ENCODE measurements around the gene MC5R. TPM values are rescaled to one million over a fixed set of nuclear protein-coding genes. Genes with fewer than 3 reads are reported as not detected.

MC5R gene
- total RNA-seq, 4 donors from 2014 or later = 0.26 TPM; not detected in 3

DNA sequence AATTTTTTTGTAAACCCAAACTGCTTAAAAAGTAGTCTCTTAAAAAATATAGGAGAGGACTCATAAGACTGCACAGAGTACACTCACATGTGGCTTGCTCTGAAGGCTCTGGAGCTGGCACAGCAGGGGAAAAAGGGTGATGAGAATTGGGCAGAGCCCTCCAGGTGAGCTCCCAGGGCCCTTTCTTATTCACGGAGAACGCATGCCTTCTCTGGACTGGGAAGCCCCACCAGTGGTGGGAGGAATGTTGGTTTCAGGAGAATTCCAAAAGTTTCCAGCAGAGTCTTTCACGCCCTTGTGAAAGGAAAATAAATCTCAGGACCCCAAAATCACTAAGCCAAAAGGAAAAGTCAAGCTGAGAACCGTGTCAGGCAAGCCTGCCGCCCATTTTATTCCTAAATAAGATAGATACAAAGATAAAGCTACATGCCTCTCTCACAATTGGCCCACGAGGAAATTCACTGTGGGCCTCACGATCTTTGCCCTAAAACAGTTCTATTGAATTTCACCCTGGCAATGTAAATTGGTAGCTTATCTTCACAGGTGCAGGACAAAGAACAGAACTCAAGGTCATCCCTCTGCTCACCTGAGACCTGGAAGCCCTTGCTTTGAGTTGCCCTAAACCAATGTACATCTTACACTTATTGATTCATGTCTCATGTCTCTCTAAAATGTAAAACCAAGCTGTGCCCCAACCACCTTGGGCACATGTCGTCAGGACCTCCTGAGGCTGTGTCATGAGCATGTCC, 15.5 kb upstream of the MC5R start:
- no peak for DNase-seq (ENCODE audit: low spot score in 2 of 2)

DNA sequence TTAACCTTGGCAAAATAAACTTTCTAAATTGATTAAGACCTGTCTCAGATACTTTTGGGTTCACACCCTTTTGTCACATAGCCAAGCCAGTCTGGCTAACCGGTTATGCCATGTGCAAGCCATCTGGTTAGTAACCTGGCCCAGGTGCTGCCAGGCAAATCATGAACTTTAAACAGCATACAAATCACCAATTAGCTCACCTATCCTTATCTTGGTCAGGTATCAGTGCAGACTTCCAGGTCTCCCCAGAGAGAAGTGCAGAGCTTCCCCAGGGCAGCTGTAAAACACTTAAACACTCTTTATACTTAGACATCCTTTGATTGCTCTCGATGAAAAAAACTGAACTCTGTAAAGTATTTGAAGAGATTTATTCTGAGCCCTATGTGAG, 14.9 kb upstream of the MC5R start:
- TF ChIP-seq POLR2AphosphoS5 (IDR thresholded peaks at IDR 0.05) = no peak
- TF ChIP-seq EP300 (IDR thresholded peaks at IDR 0.05) = no peak
- TF ChIP-seq POLR2A (IDR thresholded peaks at IDR 0.05) = no peak
- peaks cover 14% of the 10 kb centered on the region for H3K4me1 ChIP-seq
- no peak overlapping the region for H3K27ac ChIP-seq
- no peaks in the 10 kb centered on the region for H3K9me3 ChIP-seq
- peaks cover 9% of the 10 kb centered on the region for H3K27me3 ChIP-seq
- 16% methylated on average over 2 of the region's 2 CpGs for WGBS
- no peak for DNase-seq (ENCODE audit: low spot score in 2 of 2)
- no peaks in the 10 kb centered on the region for H3K36me3 ChIP-seq
- no peak overlapping the region for H3K4me3 ChIP-seq

More for the DNA sequence above, 15.5 kb upstream of the MC5R start:
- H3K9me3 ChIP-seq = no peaks in the 10 kb centered on the region
- peaks cover 13% of the 10 kb centered on the region for H3K4me1 ChIP-seq
- H3K27me3 ChIP-seq = peaks cover 9% of the 10 kb centered on the region
- 59% methylated on average over 8 of the region's 8 CpGs for WGBS
- TF ChIP-seq POLR2A (IDR thresholded peaks at IDR 0.05) (no peak), POLR2AphosphoS5 (IDR thresholded peaks at IDR 0.05) (no peak), EP300 (IDR thresholded peaks at IDR 0.05) (no peak)
- TF ChIP-seq, protein P1, sequence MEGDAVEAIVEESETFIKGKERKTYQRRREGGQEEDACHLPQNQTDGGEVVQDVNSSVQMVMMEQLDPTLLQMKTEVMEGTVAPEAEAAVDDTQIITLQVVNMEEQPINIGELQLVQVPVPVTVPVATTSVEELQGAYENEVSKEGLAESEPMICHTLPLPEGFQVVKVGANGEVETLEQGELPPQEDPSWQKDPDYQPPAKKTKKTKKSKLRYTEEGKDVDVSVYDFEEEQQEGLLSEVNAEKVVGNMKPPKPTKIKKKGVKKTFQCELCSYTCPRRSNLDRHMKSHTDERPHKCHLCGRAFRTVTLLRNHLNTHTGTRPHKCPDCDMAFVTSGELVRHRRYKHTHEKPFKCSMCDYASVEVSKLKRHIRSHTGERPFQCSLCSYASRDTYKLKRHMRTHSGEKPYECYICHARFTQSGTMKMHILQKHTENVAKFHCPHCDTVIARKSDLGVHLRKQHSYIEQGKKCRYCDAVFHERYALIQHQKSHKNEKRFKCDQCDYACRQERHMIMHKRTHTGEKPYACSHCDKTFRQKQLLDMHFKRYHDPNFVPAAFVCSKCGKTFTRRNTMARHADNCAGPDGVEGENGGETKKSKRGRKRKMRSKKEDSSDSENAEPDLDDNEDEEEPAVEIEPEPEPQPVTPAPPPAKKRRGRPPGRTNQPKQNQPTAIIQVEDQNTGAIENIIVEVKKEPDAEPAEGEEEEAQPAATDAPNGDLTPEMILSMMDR (IDR thresholded peaks at IDR 0.05) = no peak
- H3K4me3 ChIP-seq = no peak overlapping the region
- no peaks in the 10 kb centered on the region for H3K36me3 ChIP-seq
- no peak overlapping the region for H3K27ac ChIP-seq

DNA sequence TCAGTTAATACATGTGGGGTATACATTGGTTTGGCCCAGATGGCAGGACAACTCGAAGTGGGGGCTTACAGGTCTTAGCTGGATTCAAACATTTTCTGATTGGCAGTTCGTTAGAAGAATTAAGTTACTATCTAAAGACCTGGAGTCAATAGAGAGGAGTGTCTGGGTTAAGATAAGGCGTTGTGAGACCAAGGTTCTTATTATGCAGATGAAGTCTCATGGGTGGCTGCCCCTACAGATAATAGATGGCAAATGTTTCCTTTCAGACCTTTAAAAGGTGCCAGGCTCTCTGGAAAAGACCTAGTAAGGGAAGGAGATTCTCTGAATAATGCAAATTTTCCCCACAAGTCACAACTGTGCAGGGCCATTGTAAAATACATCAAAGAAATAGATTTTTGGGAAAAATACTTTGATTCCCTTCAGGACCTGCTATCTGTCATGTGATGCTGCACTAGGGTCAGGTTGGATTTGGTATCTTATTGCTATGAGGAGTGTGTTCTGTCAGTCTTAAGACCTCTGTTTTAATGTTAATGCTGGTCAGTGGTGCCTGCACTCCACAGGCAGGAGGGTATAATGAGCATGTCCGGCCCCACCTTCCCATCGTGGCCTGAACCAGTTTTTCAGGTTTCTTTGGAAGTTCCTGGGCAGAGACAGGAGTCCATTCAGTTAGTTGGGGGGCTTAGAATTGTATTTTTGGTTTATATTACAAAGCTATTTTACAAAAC, 14.3 kb upstream of the MC5R start:
- Histone ChIP-seq H3K9me3 (no peaks in the 10 kb centered on the region), H3K27me3 (peaks cover 5% of the 10 kb centered on the region), H3K4me3 (no peak overlapping the region), H3K27ac (no peak overlapping the region), H3K36me3 (no peaks in the 10 kb centered on the region), H3K4me1 (peaks cover 14% of the 10 kb centered on the region)
- DNase-seq (ENCODE audit: low spot score in 2 of 2) = no peak
- 35% methylated on average over 5 of the region's 5 CpGs for WGBS
- TF ChIP-seq, protein P1 (IDR thresholded peaks at IDR 0.05) = no peak
- TF ChIP-seq EP300 (IDR thresholded peaks at IDR 0.05) (no peak), POLR2AphosphoS5 (IDR thresholded peaks at IDR 0.05) (no peak), POLR2A (IDR thresholded peaks at IDR 0.05) (no peak)

DNA sequence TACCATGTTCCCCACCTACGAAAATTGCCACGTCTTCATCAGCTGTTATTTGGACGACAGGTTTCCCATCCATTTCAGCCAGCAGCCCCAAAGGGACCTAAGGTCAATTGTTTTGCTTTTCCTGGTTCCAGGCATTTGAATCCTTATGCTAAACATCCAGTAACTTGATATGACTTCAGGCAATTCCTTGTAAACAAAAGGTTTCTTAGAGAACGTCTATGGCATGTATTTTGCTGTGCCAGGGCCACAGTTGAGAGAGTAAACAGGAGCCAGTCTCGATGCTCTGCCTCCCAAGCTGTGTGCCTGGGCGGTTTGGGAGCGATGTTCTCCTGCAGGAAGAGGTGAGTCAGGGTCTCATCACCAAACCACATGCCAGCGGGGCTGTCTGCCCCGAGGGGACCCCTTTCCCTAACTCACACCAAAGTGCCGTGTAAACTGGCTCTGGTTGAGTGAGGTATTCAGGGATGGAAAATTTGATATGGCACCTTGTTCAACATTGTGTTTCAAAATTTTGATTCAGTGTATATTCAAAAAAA, 12.9 kb upstream of the MC5R start:
- TF ChIP-seq POLR2AphosphoS5 (IDR thresholded peaks at IDR 0.05) = no peak
- no peak for TF ChIP-seq EP300 (IDR thresholded peaks at IDR 0.05)
- TF ChIP-seq, protein P1 (IDR thresholded peaks at IDR 0.05) = no peak
- no peak for TF ChIP-seq POLR2A (IDR thresholded peaks at IDR 0.05)
- no peaks in the 10 kb centered on the region for H3K36me3 ChIP-seq
- no peak overlapping the region for H3K4me3 ChIP-seq
- no peak overlapping the region for H3K27ac ChIP-seq
- no peak for DNase-seq (ENCODE audit: low spot score in 2 of 2)
- WGBS = 51% methylated on average over 10 of the region's 10 CpGs
- H3K4me1 ChIP-seq = peaks cover 14% of the 10 kb centered on the region
- no peaks in the 10 kb centered on the region for H3K9me3 ChIP-seq
- peaks cover 3% of the 10 kb centered on the region for H3K27me3 ChIP-seq

DNA sequence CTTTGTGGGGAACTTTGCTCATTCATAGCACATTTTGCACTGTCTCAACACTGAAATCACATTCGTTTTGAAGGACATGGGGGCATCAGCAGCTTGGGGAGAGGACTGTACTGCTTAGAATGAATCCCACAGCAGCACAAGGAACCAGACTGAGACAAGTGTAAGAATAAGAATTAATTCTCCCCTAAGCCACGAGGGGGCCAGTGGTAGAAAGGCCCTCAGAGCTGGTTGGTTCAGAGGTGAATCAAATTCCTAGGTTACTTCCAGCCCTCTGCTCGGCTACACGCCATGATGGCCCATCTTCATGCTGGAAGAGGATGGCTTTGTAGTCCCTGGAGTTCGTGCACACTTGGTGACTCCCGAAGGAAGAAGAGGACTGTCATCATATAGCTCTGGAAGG, 12.0 kb upstream of the MC5R start:
- WGBS = 77% methylated on average over 6 of the region's 6 CpGs
- DNase-seq (ENCODE audit: low spot score in 2 of 2) = no peak

More for the DNA sequence above, 12.0 kb upstream of the MC5R start:
- Histone ChIP-seq H3K9me3 (no peaks in the 10 kb centered on the region), H3K4me3 (no peak overlapping the region), H3K4me1 (peaks cover 14% of the 10 kb centered on the region), H3K27me3 (peaks cover 3% of the 10 kb centered on the region), H3K36me3 (no peaks in the 10 kb centered on the region), H3K27ac (no peak overlapping the region)
- TF ChIP-seq POLR2A (IDR thresholded peaks at IDR 0.05) (no peak), EP300 (IDR thresholded peaks at IDR 0.05) (no peak), POLR2AphosphoS5 (IDR thresholded peaks at IDR 0.05) (no peak)
- TF ChIP-seq, protein P1 (IDR thresholded peaks at IDR 0.05) = no peak
